ENCODE measurements around the gene SPNS1.
"Not testable (repeated sequence)": the region's sequence is repeated elsewhere in the genome, so short reads cannot be mapped to it uniquely, and the experiment has no call there.

The SPNS1 gene

DNA sequence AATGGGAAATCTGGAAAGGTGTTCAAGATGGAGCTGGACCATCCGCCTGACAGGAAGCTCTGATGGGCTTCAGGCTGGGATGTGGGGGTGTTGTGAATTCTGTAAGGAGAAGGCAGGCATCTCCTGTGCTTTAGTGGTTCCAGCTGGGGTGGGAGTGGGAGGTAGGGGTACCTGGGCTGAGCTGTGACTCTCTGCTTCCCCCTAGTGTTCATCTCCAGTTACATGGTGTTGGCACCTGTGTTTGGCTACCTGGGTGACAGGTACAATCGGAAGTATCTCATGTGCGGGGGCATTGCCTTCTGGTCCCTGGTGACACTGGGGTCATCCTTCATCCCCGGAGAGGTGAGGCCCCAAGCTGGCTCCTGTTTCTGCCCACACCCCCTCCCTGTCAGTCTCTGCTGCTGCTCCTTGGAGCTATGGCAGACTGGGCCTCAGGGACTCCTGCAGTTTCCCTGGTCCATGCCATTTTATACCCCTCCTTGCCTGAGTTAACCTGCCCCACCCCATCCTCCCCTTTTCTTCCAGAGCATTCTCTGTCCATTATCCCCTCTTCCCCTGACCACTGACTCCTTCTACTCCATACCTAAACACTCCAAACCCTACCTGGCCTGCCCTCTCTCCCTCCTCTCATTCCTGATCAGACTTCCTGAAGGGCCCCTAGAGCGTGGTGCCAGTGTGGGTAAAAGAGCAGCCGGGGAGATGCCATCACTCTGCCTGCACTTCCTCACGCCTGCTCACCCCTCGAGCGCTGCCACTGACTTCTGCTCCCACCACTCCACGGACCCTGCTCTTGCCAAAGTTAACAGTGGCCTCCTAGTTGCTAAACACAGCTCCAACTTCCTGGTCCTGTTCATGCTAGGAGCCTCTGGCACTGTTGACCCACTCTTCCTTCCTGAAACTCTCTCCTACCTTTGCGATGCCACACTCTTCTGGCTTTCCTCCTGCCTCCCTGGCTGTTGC lies 3.4 kb downstream of the SPNS1 start:
- peaks cover 23% of the 10 kb centered on the region for H3K36me3 Mint-ChIP-seq (ENCODE audit: low read depth)
- H3K4me1 Mint-ChIP-seq = peaks cover 6% of the 10 kb centered on the region
- H3K4me3 Mint-ChIP-seq = peak overlapping the region; percentile 58 to 82 (median 74)
- TF ChIP-seq, protein P1, sequence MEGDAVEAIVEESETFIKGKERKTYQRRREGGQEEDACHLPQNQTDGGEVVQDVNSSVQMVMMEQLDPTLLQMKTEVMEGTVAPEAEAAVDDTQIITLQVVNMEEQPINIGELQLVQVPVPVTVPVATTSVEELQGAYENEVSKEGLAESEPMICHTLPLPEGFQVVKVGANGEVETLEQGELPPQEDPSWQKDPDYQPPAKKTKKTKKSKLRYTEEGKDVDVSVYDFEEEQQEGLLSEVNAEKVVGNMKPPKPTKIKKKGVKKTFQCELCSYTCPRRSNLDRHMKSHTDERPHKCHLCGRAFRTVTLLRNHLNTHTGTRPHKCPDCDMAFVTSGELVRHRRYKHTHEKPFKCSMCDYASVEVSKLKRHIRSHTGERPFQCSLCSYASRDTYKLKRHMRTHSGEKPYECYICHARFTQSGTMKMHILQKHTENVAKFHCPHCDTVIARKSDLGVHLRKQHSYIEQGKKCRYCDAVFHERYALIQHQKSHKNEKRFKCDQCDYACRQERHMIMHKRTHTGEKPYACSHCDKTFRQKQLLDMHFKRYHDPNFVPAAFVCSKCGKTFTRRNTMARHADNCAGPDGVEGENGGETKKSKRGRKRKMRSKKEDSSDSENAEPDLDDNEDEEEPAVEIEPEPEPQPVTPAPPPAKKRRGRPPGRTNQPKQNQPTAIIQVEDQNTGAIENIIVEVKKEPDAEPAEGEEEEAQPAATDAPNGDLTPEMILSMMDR (IDR thresholded peaks at IDR 0.05; ENCODE audit: unreplicated experiment in 3 of 3) = peak; percentile 38 to 53 (median 39)
- no peak overlapping the region for H3K27ac Mint-ChIP-seq
- H3K9me3 Mint-ChIP-seq = no peaks in the 10 kb centered on the region
- no peaks in the 10 kb centered on the region for H3K27me3 Mint-ChIP-seq (ENCODE audit: low read depth)

DNA sequence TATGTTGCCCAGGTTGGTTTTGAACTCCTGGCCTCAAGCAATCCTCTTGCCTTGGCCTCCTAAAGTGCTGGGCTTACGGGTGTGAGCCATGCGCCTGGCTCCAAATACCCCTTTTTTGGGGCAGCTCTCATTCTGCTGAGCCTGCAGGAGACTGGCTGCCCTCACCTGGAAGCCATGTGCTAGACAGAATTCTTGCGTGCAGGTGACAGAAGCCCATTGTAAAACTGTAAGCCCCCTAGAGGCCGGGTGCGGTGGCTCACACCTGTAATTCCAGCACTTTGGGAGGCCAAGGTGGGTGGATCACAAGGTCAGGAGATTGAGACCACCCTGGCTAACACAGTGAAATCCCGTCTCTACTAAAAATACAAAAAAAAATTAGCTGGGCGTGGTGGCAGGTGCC lies 5.8 kb downstream of the SPNS1 start:
- H3K27me3 Mint-ChIP-seq (ENCODE audit: low read depth); H3K27ac Mint-ChIP-seq: not testable (repeated sequence)

DNA sequence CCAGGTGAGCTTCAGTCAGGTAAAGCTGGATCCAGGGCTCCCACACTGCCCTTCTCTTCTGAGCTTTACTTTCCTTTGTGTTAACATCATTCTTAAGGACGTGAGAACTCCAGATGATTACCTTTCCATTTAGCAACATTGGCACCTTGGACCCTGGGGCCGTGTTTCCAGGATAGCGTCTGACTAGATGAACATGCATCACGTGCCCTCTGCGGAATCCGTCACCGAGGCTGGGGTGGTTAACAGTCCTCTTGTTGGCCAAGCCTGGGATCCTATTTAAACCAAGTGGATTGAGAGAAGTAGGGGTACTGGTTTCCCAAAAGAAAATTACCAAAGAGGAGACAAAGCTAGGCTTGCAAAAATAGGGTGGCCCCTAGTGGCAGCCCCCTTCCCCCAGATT lies 6.4 kb downstream of the SPNS1 start:
- no peaks in the 10 kb centered on the region for H3K9me3 Mint-ChIP-seq
- no peak overlapping the region for H3K27ac Mint-ChIP-seq
- peaks cover 36% of the 10 kb centered on the region for H3K36me3 Mint-ChIP-seq (ENCODE audit: low read depth)
- H3K27me3 Mint-ChIP-seq (ENCODE audit: low read depth) = no peaks in the 10 kb centered on the region
- H3K4me1 Mint-ChIP-seq = no peaks in the 10 kb centered on the region
- H3K4me3 Mint-ChIP-seq = no peak overlapping the region
- TF ChIP-seq, protein P1 (IDR thresholded peaks at IDR 0.05; ENCODE audit: unreplicated experiment in 3 of 3) = no peak

More for the DNA sequence above, 5.8 kb downstream of the SPNS1 start:
- not testable (repeated sequence) for H3K4me3 Mint-ChIP-seq, H3K9me3 Mint-ChIP-seq, H3K4me1 Mint-ChIP-seq
- peaks cover 34% of the 10 kb centered on the region for H3K36me3 Mint-ChIP-seq (ENCODE audit: low read depth)

DNA sequence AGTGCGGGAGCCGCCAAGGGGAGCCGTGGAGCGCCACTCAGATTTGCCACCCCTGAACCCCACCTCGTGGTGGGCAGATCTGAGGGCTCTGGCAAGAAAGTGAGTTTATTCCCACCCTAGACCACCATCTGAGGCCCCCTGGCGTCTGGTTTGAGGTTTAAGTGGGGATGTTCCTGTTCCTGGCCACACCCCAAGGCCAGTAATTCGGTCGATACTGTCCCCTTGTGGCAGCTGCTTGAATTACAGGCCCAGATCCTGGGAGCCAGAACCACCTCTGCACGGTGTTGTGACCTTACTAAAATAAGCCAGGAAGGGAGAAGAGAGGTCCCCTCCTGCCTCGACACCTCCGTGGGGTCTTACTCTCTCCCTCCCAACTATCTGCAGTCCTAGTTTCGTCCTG lies 6.9 kb downstream of the SPNS1 start:
- Mint-ChIP-seq H3K4me1 (no peaks in the 10 kb centered on the region), H3K36me3 (ENCODE audit: low read depth) (peaks cover 42% of the 10 kb centered on the region), H3K9me3 (no peaks in the 10 kb centered on the region), H3K27ac (no peak overlapping the region), H3K27me3 (ENCODE audit: low read depth) (no peaks in the 10 kb centered on the region), H3K4me3 (no peak overlapping the region)
- TF ChIP-seq, protein P1 (IDR thresholded peaks at IDR 0.05; ENCODE audit: unreplicated experiment in 3 of 3) = peak; percentile 22 to 31 (median 30)

DNA sequence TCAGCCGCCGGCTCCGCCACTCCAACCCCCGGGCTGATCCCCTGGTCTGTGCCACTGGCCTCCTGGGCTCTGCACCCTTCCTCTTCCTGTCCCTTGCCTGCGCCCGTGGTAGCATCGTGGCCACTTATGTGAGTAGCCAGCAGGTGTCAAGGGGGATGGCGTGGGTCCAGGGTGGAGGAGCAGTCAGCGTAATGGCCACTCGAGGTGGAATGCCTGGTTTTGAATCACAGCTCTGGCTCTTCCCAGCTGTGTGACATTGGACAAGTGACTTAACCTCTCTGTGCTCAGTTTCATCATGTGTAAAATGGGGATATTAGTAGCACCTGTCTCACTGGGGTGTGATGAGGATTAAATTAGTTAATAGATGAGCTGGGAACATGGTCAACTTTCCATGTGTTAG lies 7.8 kb downstream of the SPNS1 start:
- H3K36me3 Mint-ChIP-seq (ENCODE audit: low read depth) = peaks cover 50% of the 10 kb centered on the region
- no peak overlapping the region for H3K27ac Mint-ChIP-seq
- TF ChIP-seq, protein P1 (IDR thresholded peaks at IDR 0.05; ENCODE audit: unreplicated experiment in 3 of 3) = no peak
- peaks cover 4% of the 10 kb centered on the region for H3K9me3 Mint-ChIP-seq
- H3K27me3 Mint-ChIP-seq (ENCODE audit: low read depth) = no peaks in the 10 kb centered on the region
- no peak overlapping the region for H3K4me3 Mint-ChIP-seq
- H3K4me1 Mint-ChIP-seq = no peaks in the 10 kb centered on the region

DNA sequence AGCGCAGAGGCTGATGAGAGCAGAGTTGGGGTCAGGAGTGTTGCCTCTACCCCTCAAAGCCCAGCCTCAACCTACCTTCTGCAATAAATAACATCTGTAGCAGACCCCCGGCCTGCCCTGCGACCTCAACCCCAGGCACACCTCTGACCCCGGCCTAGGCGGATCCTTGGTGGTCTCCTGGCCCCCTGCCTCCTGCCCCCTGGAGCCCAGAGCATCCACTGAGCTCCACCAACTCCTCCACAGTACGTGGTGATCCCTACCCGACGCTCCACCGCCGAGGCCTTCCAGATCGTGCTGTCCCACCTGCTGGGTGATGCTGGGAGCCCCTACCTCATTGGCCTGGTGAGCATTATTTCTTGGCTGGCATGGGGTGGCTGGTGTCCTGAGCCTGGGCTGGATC lies 8.4 kb downstream of the SPNS1 start:
- TF ChIP-seq, protein P1 (IDR thresholded peaks at IDR 0.05; ENCODE audit: unreplicated experiment in 3 of 3) = no peak
- no peaks in the 10 kb centered on the region for H3K4me1 Mint-ChIP-seq
- no peak overlapping the region for H3K27ac Mint-ChIP-seq
- H3K4me3 Mint-ChIP-seq = no peak overlapping the region
- peaks cover 53% of the 10 kb centered on the region for H3K36me3 Mint-ChIP-seq (ENCODE audit: low read depth)
- no peaks in the 10 kb centered on the region for H3K27me3 Mint-ChIP-seq (ENCODE audit: low read depth)
- peaks cover 5% of the 10 kb centered on the region for H3K9me3 Mint-ChIP-seq

Data from nephron (organoid).